Activated CD4-positive, alpha-beta T cell treated with anti-CD3 and anti-CD28 coated beads, Interleukin-2, amount 50 U/mL, for 1 hour (primary cell): ENCODE measurements around the gene HDC.

Experiments
- DNase-seq: peaks from one replicate; pipeline ENCODE4 v3.0.0-alpha.2; 2020

Gene HDC

DNA sequence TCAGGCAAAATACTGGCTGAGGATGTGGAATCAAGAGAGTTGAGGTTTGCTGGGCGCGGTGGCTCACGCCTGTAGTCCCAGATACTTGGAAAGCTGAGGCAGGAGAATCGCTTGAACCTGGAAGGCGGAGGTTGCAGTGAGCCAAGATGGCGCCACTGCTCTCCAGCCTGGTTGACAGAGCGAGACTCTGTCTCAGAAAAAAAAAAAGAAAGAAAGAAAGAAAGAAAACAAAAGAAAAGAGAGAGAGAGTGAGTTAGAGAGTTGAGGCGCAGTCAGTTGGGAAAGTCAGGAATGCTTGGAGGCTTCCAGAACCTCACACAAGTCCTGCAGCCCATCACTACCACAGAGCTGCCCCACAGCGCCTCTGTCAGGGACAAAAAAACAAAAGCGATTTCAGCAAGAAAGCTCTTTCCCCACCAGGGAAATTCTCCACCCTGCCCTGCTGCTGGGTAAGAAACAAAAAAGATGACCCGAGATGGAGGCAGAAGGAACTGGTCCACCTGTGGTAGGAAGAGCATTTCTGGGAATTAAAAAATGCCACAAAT lies 13.8 kb downstream of the HDC start:
- DNase-seq: no peak

DNA sequence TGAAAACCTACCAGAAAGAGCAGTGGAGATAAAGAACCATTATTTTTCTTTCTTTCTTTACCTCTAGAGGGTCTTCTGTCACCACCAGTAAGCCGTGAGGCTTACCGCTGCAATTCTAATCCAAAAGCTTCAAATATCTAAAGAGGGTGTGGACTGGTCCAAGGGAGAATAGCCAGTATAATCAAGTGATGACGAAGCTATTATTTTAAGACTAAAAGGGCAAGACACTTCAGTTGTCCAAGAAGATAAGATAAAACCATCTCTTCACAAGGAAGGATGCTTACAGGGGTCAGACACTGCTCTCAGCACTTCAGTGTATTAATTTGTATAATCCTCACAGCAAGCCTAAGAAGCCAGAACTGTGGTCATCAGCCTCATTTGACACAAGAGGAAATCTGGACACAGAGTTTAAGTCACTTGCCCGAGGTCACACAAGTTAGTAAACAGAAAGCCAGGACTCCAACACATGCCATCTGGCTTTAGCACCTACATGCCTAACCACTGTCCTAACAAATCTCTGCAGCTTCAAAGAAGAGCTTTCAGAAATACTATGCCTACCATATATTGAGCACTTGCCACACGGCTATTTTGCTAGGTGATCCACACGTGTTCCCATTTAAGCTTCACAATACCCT lies 14.6 kb downstream of the HDC start:
- no peak for DNase-seq

DNA sequence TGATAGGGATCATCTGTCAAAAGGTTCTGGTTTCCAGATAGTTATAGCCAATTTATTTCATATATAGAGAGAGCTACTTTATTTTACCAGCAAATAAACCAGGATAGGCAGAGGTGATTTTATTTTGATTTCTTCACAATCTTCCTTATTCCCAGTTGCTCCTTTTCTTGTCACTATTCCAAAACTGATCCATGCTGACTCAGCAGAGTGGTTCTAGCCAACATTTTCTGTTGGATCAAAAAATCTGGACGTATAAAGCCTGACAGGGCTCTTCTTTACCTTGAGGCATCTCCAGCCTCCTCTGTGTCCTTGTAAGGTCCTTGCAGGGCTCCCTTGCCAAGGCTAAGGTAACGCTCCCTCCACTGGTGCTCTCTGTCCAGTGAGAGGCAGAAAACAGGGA lies 15.8 kb downstream of the HDC start:
- no peak for DNase-seq

DNA sequence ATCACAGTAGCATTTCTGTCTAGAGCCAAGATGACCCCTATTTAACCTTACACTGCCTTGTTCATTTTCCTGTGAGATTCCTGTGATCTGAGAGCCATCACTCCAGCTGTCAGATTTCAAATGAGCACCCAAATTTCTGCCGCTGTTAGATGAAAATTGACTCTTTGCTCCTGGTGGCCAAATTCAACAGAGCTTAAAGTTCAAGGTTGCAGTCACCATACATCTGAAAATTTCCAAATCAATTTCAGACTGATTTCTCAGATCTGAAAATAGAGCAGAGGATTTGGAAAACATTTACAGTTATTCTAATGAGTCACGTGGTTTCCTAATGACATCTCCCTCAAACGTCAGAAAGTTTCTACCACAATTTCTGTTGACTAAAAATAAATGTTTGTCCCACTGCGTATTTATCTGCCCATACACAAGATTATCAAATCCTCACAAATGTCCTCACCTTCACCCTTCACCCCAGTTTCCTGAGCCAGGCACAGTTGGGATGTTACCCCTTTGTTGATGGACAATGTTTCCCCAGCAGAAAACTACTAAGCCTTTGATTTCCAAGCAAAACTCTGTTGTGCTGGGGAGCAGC lies 16.4 kb downstream of the HDC start:
- no peak for DNase-seq

GRCh38 chr15:50247819-50248655 lies 17.5 kb downstream of the HDC start:
- DNase-seq: peak; percentile 14

DNA sequence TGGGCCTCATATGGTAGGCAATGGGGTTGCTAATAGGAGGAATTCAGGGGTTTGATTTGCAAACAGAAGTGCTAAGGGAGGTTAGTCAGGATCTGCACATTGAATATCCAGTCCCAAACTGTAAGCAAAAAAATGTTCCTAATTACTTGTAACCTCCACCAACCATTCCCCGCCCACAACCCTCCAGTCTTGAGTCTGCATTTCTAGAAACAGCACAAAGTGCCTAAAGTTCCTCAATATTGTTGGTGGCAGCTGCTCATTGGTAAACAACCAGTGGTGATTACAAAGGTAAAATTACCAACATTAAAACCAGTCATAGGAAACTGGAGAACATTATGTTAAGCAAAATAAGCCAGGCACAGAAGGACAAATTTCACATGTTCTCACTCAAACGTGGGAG lies 18.9 kb downstream of the HDC start:
- no peak for DNase-seq

DNA sequence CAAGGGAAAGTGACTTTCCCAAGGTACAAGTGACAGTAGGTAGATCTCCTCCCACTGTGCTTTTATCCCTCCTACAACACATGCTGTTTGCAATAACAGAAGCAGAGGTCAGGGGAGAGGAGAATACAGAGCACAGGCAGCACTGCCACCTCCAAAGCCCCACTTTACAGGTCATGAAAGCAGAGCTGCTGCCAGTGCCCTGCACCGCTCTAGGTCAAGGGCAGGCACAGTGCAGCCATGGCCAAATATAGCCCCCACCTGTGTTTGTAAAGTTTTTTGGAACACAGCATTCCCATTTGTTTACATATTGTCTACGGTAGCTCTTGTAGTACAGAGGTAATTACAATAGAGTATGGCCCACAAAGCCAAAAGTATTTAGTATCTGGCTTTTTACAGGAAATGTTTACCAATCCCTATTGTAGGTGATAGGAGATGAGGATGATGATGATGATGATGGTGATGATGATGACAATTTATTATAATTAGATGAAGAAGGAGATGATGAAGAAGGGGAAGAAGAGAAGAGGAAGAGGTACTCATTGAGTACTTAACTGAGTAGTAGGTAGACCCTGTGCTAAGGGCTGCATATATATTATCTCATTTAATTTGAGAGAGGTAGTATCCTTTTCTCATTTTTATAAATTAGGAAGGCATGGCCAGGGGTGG lies 20.4 kb downstream of the HDC start:
- DNase-seq: no peak

- DNase-seq: no peak
Measured at GRCh38 chr15:50244153-50244552, 21.4 kb downstream of the HDC start.

DNA sequence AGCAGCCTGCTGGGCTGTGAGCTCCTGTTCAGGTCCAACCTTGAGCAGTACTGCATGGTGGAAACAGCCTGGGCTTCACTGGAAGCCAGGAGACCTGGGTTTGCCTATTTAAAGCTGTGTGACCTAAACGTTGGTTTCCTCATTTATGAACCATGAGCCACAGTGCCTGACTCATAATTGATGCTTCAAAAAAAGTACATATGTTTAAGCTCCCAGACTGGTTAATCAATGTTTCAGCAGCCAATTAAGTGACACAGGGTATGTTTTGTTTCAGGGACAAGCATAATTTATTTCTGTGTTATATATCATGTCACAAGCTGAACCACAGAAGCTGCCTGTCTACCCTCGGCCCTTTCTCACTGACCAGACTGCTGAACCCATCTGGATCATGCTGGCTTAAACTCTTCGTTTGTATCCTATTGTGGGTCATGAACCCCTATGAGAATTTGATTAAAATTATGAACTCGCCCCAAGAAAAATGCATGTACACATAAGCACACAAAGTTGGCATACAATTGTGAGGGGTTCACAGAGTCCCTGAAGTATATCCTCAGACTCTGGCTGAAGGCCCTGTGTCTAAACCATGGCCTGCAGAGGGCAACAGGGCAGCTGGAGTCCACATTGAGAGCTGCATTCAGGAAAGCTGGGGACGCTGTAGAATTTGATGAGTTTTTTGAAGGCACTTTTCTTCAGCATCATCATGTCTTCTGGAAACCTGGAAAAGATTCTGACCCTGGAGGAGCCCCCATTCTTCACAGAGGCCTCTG lies 23.7 kb downstream of the HDC start:
- DNase-seq: no peak

GRCh38 chr15:50238255-50238654 lies 27.3 kb downstream of the HDC start:
- DNase-seq: no peak

DNA sequence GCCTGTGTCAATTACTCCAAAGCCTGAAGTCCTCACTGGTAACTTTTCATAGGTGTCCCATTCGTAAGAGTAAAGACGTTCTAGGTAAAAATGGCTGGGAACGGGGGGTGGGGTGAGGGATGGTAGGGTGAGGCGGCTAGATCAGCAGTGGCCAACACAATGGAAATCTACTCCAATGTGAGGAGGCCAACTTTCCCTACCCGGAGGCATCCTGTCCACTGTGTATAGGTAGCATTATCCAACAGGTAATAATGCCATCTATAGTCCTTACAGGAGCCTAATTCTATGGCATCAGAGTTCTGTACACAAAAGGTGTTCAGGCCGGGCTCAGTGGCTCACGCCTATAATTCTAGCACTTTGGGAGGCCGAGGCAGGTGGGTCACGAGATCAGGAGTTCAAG lies 29.1 kb downstream of the HDC start:
- no peak for DNase-seq

DNA sequence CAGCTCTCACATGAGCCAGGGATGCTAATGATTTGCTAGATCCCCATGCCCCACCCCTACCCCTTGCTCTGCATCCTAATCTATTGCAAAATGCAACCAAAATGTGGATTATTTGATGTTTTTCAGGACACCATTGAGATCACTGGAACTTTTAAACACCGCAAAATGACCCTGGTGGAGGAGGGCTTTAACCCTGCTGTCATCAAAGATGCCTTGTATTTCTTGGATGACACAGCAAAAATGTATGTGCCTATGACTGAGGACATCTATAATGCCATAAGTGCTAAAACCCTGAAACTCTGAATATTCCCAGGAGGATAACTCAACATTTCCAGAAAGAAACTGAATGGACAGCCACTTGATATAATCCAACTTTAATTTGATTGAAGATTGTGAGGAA lies 29.7 kb downstream of the HDC start:
- no peak for DNase-seq

DNA sequence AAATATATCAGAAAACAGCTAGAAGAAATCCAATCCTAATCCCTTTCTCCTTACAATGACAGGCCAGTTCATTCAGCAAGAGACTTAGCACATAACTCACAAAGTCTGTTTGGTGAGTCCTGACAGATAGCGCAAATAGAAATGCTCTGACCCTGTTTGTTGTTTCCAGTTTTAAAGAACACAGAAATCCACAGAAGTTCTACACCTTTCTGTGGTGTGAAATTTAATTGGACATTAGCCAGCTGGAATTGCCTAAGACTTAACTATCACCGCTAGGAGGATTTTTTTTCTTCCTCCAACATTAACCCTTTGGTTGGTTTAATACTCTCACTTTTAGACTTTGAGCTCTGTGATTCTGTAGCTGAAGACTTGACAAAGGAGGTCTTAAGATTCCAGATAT lies 30.8 kb downstream of the HDC start:
- DNase-seq: no peak

GRCh38 chr15:50233192-50233736 lies 32.3 kb downstream of the HDC start:
- DNase-seq: no peak

DNA sequence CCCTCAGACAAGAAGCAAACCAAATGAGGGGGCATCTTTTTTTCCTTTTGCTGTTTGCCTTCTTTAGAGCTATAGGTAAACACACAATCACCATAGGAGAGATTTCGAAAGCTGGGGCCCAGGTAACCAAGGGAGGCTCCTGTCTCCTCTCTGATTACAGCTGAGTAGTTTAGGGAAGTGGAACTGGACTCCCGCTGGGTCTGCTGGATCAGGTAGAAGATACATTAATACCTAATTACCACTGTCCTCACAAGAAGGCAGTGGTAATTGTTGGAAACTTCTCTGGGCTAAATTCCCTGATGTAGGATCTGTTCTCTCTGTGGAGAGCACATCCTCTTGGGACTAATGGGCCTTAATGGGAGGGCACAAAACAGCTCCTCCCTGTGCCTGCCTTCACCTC lies 32.7 kb downstream of the HDC start:
- DNase-seq: no peak

DNA sequence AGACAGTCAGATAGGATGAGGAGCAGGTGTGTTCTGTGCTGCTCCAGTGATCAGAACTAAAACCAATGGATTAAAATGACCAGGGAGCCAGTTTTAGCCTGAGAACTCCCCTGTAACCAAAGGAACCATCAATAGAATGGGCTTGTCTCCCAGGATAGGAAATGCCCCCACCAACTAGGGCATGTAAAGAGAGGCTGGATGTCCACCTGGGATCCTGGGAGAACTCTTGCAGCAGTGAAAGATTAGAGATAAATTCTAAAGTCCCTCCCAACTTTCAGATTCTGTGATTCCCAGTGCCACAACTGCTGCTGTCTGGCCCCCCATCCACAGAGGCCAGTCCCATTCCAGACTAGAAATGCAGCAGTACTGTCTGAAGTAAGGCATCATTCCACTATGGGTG lies 33.8 kb downstream of the HDC start:
- DNase-seq: no peak

DNA sequence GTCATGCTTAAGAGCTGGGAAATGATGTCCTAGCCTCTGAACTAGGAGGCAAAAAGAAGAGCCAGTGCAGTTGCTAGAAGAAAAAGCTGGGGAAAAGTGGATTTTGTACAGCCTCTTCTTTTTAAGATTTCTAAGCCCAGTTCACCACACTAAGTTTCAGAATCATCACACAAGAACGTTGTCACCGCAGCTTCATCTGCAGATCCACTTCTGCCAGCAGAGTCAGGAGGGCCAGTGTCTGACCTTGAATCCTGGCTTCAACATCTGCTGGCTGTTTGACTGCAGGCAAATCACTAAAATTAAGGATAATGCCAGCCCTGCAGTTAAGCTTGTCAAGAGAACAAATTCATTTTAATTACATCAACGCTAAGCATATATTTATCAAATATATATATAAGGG lies 36.2 kb downstream of the HDC start:
- no peak for DNase-seq

GRCh38 chr15:50228866-50229265 lies 36.7 kb downstream of the HDC start:
- DNase-seq: no peak

DNA sequence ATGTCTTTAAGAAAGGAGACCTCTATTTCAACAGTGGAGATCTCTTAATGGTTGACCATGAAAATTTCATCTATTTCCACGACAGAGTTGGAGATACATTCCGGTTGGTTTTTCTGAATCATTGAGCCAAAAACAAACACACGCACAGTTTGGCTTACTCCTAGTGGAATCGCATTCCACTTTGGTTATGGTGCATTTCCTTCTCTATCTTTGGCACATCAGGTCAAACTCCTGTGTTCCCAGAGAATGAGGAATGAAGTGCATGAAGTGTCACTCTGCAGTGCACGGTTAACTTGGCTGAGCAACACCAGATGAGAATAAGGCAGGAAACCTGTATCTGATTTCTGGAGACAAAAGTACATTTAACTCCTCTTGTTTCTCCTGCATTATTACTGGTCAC lies 38.5 kb downstream of the HDC start:
- DNase-seq: no peak

GRCh38 chr15:50225938-50226337 lies 39.6 kb downstream of the HDC start:
- no peak for DNase-seq

- DNase-seq: no peak
Measured at GRCh38 chr15:50225057-50225456, 40.5 kb downstream of the HDC start.

DNA sequence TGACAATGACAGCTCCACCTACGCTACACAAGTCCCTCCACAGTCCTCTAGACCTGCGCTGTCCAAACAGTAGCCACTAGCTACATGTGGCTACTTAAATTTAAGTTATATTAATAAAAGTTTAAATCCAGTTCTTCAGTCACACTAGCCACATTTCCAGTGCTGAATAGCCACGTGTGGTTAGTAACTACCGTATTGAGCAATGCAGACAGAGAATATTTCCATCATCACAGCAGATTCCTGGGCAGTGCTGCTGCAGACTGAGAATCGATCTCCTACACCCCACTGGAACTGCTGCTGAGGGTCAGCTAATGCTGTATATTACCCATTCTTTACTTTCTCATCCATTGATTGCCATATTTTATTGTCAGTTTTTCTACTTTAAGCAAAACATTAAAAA lies 40.9 kb downstream of the HDC start:
- no peak for DNase-seq
